ENCODE data around the gene SERPINH1.

DNA sequence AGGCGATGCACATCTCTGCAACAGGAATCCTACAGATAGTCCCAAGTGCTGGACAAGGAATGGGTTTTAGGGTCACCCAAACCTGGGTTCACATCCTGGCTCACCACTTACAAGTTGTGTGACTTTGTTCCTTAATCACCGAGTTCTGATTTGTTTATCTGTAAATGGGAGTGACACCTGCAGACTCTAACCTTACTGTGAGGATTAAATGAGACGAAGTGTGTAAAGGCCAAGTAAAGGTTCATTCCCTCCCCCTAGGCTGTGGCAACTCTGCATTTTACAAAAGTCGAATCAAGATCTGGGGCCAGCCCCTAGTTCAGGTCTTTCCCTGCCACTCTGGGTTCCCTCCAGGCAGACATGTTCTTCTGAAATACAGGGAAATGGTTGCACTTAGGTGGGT is 34.9 kb downstream of the SERPINH1 start:
- TF ChIP-seq, protein P1, sequence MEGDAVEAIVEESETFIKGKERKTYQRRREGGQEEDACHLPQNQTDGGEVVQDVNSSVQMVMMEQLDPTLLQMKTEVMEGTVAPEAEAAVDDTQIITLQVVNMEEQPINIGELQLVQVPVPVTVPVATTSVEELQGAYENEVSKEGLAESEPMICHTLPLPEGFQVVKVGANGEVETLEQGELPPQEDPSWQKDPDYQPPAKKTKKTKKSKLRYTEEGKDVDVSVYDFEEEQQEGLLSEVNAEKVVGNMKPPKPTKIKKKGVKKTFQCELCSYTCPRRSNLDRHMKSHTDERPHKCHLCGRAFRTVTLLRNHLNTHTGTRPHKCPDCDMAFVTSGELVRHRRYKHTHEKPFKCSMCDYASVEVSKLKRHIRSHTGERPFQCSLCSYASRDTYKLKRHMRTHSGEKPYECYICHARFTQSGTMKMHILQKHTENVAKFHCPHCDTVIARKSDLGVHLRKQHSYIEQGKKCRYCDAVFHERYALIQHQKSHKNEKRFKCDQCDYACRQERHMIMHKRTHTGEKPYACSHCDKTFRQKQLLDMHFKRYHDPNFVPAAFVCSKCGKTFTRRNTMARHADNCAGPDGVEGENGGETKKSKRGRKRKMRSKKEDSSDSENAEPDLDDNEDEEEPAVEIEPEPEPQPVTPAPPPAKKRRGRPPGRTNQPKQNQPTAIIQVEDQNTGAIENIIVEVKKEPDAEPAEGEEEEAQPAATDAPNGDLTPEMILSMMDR (conservative IDR thresholded peaks at IDR 0.05; ENCODE audit: low read length), result no peak
- no peak for TF ChIP-seq EZH2phosphoT487 (IDR thresholded peaks at IDR 0.05; ENCODE audit: borderline replicate concordance)

Measured in Loucy (cell line).